Mesenteric fat pad (tissue), 1 donor: ENCODE measurements around the gene OLFM3. TPM values are rescaled to one million over a fixed set of nuclear protein-coding genes. Genes with fewer than 3 reads are reported as not detected.

ENCODE experiments used
- DNase-seq: peaks from one replicate; pipeline ENCODE4 v3.0.0-alpha.2; 2020; ENCODE audit warnings: low spot score
- total RNA-seq: library from RNA; stranded (reverse); fragmentation: NEBNext Ultra II Directional; extraction: Animal tissue kit (Norgen Biotek cat#: 25700); gene quantifications from one replicate; pipeline ENCODE4 v1.2.1, GENCODE V29; 2021
- donor health status: DM: yes; HTN: yes; CAD: no.

Gene OLFM3
- total RNA-seq, 1 donor from 2014 or later: not detected

DNA sequence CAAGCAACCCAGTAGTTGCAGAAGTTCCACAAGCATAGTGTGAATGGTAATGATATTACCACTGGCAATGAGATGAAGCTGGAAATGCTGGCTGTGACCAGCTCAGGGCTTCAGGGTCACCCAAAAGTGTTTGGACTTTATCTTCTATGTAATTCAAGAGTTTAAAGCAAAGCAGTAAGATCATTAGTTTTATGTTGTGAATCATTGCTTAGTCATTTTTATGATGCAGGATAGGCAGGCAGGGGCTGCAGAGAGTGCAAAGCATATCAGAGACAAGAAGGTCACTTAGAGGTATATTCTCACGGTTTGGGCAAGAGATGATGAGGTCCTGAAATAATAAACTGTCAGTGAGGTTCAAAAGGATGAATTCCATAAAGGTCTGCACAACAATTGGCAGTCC is 147.4 kb downstream of the OLFM3 start:
- DNase-seq: no peak

DNA sequence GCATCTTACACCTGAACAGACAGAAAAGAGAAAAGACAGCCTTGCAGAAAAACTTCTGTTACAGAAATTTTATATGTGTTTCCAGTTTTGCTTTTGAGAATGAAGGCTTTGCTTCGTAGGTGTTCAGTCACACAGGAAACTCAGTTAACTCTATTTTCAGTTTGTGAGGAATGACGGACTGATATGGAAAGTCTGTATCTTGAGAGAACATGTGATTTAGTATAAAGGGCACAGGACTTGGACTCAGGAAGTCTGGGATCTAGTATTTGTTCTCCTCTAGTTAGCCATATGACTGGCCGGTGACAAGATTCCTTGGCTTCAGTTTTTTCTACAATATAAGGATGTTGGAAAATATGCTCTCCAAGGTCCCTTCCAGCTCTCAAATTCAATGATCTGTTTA is 149.1 kb downstream of the OLFM3 start:
- no peak for DNase-seq

DNA sequence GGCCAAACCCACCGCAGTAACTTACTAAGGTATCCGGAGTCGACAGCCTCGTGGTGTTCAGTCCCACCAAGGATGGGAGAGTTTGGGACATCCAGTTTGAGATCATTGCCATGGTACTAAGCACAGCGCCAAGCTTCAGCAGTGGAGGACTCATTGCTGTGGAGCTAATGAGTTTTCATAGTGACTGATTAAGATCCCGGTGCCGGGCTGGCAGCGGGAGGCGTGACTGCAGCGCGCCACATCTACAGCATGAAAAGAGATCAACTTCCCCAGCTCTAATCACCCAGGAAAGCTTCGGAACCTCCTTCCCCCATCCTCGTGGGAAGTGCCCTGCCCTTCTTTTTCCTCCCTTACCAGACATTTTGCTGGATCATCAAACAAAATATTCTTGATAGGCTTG is 149.9 kb downstream of the OLFM3 start:
- no peak for DNase-seq

DNA sequence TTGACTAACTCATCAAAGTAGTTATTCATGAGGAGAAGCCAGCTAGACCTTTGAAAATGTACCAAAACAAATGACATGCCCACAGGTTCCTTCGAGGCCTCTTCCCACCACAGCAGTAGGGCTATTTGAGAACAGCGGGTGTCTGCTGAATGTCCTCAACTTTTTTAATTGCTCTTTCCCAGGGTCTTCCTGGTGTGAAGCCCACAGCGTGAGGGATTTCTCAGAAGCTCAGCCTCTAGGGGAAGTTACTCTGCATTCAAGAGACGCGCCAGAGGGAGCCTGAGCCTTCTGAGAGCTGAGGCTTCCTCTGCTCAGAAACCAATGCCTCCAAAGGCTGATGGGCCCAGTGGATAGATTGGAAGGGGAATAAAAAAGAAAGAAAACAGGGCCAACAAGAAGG is 153.6 kb downstream of the OLFM3 start:
- DNase-seq: no peak

- no peak for DNase-seq
These were observed 154.9 kb downstream of the OLFM3 start for GRCh38 chr1:101841824-101842223.

GRCh38 chr1:101835988-101836387 is 160.7 kb downstream of the OLFM3 start:
- no peak for DNase-seq

DNA sequence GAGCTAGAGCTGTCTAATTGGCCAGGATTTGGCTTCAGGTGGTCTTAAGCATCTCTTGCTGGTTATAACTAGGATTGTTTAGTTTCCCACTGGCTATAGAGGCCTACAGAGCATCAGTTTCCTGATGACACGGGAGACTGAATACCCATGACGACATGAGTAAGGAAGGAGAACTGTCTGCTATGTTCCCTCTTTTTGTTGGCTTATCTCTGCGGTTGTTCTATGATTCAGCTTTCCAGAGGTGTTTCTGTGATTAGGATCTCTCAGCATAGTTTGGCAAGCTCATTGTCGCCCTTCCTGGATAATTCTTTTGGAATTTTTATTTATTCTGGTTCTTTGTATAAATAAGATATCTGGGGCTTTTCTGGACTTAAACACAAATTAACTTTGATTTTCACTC is 163.4 kb downstream of the OLFM3 start:
- no peak for DNase-seq

DNA sequence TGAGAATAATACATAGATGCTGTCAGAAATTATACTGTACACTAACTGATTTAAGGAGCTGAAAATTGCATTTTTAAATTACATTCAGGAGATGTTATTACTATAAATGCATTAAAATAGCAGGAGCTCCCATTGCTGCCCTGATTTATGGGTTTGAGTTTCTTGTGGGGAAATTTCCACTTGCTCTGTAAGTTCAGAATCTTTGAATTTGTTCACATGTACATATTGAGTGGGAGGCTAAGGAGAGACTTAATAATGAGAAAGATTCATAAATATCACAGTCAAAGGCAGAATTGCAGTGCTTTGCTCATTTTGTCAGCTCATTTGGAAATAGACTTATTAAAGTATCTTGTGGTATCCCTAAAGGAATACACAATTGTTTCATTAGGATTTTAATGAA is 170.3 kb downstream of the OLFM3 start:
- no peak for DNase-seq

DNA sequence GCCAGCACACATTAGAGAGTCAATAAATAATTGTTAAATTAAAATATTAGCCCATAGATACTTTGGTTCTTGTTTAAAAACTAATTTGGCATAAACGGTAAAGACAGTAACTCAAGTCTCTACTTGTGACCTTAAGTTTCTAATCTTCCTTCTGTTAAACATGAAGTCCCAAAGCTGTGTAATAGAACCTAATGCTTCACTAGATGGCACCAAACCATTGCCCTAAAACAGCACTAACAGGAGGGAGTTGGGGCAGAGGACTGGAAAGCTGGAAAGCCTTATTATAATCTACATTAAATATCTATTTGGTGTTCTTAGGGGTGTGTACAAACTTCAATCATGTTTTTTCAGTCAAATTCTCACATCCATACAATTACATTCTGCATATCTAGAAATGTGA is 176.7 kb downstream of the OLFM3 start:
- no peak for DNase-seq

GRCh38 chr1:101816262-101816661 is 180.5 kb downstream of the OLFM3 start:
- DNase-seq: no peak

GRCh38 chr1:101798417-101798816 is 198.3 kb downstream of the OLFM3 start:
- DNase-seq: no peak

GRCh38 chr1:101797722-101798121 is 199.0 kb downstream of the OLFM3 start:
- no peak for DNase-seq

- no peak for DNase-seq
These were observed 215.4 kb downstream of the OLFM3 start for GRCh38 chr1:101781201-101781831.

- DNase-seq: no peak
These were observed 227.2 kb downstream of the OLFM3 start for GRCh38 chr1:101769520-101769919.

DNA sequence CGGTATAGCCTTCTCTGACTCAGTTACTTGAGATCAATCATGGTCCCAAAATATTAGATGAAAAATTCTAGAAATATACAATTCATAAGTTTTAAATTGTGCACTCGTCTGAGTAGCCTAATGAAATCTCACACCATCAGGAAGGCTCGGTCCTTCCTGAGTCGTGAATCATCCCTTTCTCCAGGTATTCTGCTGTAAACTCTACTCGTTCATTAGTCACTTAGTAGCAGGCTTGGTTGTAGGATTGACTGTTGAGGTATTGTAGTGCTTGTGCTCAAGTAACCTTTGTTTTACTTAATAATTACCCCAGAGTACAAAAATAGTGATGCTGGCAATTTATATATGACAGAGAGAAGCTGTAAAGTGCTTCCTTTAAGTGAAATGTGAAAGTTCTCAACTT is 238.7 kb downstream of the OLFM3 start:
- DNase-seq: no peak

GRCh38 chr1:101756411-101756810 is 240.3 kb downstream of the OLFM3 start:
- no peak for DNase-seq
